Stomach (tissue), 4 donors: ENCODE data around the gene KYNU.

Source experiments
- POLR2A ChIP-seq, 4 donors: fragments of 450-650 bp; IDR thresholded peaks; one replicate each; pipeline ENCODE4 v1.6.1; 2016; ENCODE audit warnings: antibody characterized with exemption in 4 of 4, control low read depth in 2 of 4, mild to moderate bottlenecking in 1 of 4, moderate library complexity in 1 of 4
- POLR2AphosphoS5 ChIP-seq, 3 donors: sonication (generic); formaldehyde crosslinking; IDR thresholded peaks; one replicate each; pipeline ENCODE4 v1.6.1; 2016; ENCODE audit warnings: antibody characterized with exemption in 3 of 3
- TF ChIP-seq, protein P1 (sequence below), 7 experiments: fragments of 450-650 bp in 4 of 7; fragments of 200-600 bp in 3 of 7; sonication (generic) in 3 of 7; IDR thresholded peaks; one replicate each; pipeline ENCODE4 v1.5.1; 2016 to 2019; ENCODE audit warnings: antibody characterized with exemption in 7 of 7, control low read depth in 2 of 7, mild to moderate bottlenecking in 1 of 7

DNA sequence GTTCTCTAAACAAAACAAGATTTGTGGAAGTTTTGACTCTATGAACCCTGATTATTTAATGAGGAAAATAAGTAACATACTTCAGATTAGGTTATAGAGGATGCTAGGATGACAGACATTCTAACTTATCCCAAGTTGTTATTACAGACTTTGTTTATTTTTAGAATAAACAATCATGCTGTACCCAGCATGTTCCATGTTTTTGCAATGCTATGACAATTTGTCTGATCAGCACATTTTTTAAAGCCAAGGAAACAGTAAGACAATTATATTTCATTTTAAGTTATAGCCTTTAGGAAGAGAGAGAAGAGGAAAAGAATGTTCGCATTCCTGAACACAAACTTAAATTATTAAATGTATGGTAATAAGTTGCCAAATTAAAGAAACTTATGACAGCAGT is 119.8 kb downstream of the KYNU start:
- TF ChIP-seq, protein P1, sequence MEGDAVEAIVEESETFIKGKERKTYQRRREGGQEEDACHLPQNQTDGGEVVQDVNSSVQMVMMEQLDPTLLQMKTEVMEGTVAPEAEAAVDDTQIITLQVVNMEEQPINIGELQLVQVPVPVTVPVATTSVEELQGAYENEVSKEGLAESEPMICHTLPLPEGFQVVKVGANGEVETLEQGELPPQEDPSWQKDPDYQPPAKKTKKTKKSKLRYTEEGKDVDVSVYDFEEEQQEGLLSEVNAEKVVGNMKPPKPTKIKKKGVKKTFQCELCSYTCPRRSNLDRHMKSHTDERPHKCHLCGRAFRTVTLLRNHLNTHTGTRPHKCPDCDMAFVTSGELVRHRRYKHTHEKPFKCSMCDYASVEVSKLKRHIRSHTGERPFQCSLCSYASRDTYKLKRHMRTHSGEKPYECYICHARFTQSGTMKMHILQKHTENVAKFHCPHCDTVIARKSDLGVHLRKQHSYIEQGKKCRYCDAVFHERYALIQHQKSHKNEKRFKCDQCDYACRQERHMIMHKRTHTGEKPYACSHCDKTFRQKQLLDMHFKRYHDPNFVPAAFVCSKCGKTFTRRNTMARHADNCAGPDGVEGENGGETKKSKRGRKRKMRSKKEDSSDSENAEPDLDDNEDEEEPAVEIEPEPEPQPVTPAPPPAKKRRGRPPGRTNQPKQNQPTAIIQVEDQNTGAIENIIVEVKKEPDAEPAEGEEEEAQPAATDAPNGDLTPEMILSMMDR (IDR thresholded peaks at IDR 0.05): no peak
- TF ChIP-seq POLR2AphosphoS5 (IDR thresholded peaks at IDR 0.05): no peak
- no peak for TF ChIP-seq POLR2A (IDR thresholded peaks at IDR 0.05)
